ENCODE results near the gene GGT1.
A peak's percentile ranks its signal among the peaks of the same experiment; 100 is the strongest.
"Not testable (repeated sequence)": the region's sequence is repeated elsewhere in the genome, so short reads cannot be mapped to it uniquely, and the experiment has no call there.

DNA sequence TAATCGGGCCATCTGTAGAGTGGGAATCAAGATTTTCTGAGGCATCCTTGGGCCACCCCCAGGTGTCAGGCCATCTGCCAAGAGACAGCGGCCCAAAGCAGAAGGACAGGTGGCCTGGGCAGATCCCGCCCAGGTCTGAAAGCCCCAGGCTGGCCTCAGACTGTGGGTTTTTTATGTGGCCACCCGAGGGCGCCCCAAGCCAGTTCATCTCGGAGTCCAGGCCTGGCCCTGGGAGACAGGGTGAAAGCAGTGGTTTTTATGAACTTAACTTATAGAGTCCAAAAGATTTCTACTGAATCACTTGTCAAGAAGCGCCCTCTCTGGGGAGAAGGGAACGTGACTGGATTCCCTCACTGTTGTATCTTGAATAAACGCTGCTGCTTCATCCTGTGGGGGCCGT lies 47.9 kb downstream of the GGT1 start:
- TF ChIP-seq, protein P1, sequence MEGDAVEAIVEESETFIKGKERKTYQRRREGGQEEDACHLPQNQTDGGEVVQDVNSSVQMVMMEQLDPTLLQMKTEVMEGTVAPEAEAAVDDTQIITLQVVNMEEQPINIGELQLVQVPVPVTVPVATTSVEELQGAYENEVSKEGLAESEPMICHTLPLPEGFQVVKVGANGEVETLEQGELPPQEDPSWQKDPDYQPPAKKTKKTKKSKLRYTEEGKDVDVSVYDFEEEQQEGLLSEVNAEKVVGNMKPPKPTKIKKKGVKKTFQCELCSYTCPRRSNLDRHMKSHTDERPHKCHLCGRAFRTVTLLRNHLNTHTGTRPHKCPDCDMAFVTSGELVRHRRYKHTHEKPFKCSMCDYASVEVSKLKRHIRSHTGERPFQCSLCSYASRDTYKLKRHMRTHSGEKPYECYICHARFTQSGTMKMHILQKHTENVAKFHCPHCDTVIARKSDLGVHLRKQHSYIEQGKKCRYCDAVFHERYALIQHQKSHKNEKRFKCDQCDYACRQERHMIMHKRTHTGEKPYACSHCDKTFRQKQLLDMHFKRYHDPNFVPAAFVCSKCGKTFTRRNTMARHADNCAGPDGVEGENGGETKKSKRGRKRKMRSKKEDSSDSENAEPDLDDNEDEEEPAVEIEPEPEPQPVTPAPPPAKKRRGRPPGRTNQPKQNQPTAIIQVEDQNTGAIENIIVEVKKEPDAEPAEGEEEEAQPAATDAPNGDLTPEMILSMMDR (conservative IDR thresholded peaks at IDR 0.05; ENCODE audit: low read depth in 2 of 2) = peak in 1 of 2 experiments; percentile 41; a peak in 3 of 4 replicates
- TF ChIP-seq CREB1 (CRISPR knock-in tag; IDR thresholded peaks at IDR 0.05; ENCODE audit: low read depth); EZH2 (IDR thresholded peaks at IDR 0.05; ENCODE audit: low read depth, unreplicated experiment); EZH2phosphoT487 (IDR thresholded peaks at IDR 0.05; ENCODE audit: unreplicated experiment); REST (IDR thresholded peaks at IDR 0.05; ENCODE audit: unreplicated experiment); JUNB (IDR thresholded peaks at IDR 0.05; ENCODE audit: unreplicated experiment); POLR2AphosphoS5 (IDR thresholded peaks at IDR 0.05; ENCODE audit: low read depth); ZNF331 (CRISPR knock-in tag; IDR thresholded peaks at IDR 0.05; ENCODE audit: low read depth): not testable (repeated sequence)
